HG03175 (cell line): ENCODE results near the gene KRT84.
"Not testable (repeated sequence)": the region's sequence is repeated elsewhere in the genome, so short reads cannot be mapped to it uniquely, and the experiment has no call there.

Experiments used
- ATAC-seq: cut with Tn5 transposase; IDR thresholded peaks from one replicate; pipeline ENCODE4 v1.9.1; 2021; ENCODE audit warnings: mild to moderate bottlenecking, moderate library complexity; ENCODE audit not compliant: unreplicated experiment

KRT84 gene

DNA sequence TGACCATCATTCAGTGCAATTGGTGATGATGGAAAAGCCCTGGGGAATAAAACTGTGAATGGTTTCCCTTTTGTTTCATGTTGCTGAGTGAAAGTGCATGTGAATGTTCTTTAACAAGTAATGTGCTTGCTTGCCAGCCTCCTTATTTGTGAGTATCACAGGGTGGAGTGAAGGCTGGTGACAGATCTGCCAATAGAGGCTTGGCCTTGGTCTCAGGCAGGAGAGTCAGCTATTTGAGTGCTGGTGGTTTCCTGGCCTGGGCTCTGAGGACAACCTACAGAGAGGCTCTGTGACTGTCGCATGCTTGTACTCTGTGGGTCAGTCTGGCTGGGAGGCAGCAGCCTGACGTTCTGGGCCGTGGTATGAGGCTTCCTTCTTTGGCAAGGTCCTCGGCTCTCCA is 38.9 kb downstream of the KRT84 start:
- no peak for ATAC-seq

DNA sequence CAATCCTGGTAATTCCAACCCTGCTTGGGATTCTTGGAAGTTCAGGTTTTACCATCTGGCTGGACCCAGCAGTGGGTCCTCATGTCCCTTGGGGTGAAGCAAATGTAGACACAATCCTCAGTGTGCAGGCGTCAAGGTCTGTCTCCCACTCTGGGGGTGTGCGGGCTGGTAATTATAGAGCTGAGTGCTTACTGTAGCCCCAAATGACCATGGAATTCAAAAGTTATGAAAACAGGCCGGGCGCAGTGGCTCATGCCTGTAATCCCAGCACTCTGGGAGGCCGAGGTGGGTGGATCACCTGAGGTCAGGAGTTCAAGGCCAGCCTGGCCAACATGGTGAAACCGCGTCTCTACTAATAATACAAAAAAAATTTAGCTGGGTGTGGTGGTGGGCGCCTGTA is 40.4 kb downstream of the KRT84 start:
- not testable (repeated sequence) for ATAC-seq

GRCh38 chr12:52344111-52344510 is 41.3 kb downstream of the KRT84 start:
- no peak for ATAC-seq

GRCh38 chr12:52343550-52343949 is 41.9 kb downstream of the KRT84 start:
- ATAC-seq = no peak

GRCh38 chr12:52342781-52343490 is 42.5 kb downstream of the KRT84 start:
- ATAC-seq = no peak

DNA sequence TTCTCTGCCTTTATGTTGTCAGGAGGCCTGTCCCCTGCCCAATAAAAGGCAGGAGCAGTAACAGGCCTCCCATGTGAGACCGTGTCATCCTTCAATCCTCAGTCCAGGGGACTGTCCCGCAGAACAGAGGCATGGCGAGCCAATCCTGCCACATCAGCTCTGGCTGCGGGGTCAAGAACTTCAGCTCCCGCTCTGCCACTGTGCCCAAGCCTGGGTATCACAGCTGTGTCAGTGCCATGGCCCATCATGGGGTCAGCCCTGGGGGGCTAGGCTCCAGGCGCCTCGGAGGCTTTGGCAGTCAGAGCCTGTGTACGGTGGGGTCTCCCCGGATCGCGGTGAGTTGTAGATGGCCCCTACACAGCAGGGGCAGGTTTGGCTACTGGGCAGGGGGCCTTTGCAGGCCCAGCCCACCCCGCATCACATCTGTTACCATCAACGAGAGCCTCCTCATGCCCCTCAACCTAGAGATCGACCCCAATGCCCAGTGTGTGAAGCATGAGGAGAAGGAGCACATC is 44.3 kb downstream of the KRT84 start:
- no peak for ATAC-seq

DNA sequence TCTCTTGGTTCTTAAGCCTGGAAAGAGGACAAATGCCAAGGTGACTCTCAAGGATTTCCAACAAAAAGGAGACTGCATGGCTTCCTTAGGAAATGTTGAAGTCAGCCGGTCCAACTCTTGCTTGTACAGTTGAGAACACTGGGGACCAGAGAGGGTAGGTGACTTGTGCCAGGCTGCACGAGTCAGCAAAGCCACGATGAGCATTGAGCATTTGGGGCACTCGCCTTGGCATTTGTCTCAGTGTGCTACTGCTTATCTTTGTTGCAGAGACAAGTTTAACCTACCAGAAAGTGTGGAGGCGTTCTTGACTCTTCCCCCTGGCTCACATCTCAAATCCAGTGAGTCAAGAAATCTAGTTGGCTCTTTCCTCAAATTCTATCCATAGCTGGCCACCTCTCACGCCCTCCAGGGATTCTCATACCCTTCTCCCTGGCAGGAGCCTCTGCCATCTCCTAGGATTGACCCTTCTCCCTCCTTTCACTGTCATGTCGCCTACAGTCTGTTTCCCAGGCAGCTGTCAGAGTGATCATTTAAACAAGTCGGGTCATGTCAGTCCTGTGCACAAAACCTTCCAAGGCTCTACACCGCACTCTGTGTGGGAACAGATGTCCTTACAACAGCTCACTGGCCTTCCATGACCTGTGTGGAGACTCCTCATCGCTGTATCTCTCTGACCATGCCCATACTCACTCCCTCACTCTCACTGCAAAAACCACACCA is 47.1 kb downstream of the KRT84 start:
- no peak for ATAC-seq

GRCh38 chr12:52337054-52337453 is 48.4 kb downstream of the KRT84 start:
- no peak for ATAC-seq

GRCh38 chr12:52336641-52337040 is 48.8 kb downstream of the KRT84 start:
- ATAC-seq = no peak

DNA sequence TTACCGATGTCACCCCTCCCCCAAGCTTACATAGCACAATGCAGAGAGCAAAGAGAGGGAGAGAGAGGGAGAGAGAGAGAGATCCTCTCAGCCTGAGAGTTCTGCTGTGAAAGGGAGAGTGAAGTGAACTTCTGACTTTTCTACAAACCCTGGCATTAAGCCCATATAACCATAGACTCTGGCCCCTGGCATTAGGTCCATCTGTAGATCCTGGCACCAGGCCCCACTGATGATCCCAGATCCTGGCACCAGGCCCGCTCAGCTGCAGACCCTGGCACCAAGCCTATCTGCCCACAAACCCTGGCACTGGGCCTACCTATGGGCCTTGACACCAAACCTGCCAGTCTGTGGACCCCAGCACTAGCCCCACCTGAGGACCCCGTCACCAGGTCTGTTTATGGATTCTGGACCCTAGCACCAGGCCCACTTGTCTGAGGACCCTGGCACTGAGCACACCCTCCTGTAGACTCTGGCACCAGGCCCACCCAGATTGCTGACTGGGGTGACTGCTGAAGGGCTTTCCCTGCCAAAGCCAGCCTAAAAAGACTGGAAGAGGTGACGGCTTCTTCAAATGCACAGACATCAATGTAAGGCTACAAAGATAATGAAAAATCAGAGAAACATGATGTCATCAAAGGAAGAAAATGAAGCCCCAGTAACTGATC is 49.7 kb downstream of the KRT84 start:
- no peak for ATAC-seq

DNA sequence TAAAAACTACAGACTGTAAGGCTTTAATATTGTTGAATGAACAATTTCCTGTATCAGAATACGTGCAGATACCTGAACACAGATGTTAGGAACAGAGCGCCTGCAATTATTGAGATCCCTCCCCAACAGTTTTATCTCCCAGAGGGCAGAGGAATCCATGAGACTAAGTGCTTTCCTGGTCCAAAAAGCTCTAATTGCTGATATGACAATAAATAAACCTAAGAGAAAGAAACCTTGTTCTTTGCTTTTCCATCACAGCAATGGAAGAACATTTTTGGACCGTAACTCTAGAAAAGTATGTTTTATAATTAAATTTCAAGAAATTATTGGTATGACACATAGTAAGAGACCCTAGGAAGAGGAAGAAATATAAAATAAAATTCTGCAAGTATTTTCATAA is 51.3 kb downstream of the KRT84 start:
- no peak for ATAC-seq

GRCh38 chr12:52333321-52333720 is 52.1 kb downstream of the KRT84 start:
- ATAC-seq = no peak

GRCh38 chr12:52332381-52332780 is 53.1 kb downstream of the KRT84 start:
- no peak for ATAC-seq

- ATAC-seq = no peak
Measured at GRCh38 chr12:52331833-52332232, 53.6 kb downstream of the KRT84 start.

- no peak for ATAC-seq
Measured at GRCh38 chr12:52331039-52331438, 54.4 kb downstream of the KRT84 start.

GRCh38 chr12:52327830-52328500 is 57.5 kb downstream of the KRT84 start:
- ATAC-seq = no peak
